G401 (cell line): ENCODE data around the gene ZNF471. TPM values are rescaled to one million over a fixed set of nuclear protein-coding genes. Genes with fewer than 3 reads are reported as not detected.

Experiments used
- DNase-seq: peaks from one replicate; pipeline ENCODE4 v3.0.0-alpha.2; 2015; ENCODE audit warnings: low spot score
- in situ Hi-C: cut with HindIII; loops from 2 replicates; pipeline ENCODE4 v1.10.0; 2016; ENCODE audit warnings: low sequenced_read_pairs, mixed read lengths
- total RNA-seq: library from RNA; depleted of rRNA; stranded (reverse); fragments of >200 nt; shearing (Covaris generic); gene quantifications from 2 replicates; pipeline ENCODE4 v1.2.3, GENCODE V29; 2014; rRNA removed

ZNF471 gene
- 1.2 and 1.5 TPM in 2 replicates for total RNA-seq

DNA sequence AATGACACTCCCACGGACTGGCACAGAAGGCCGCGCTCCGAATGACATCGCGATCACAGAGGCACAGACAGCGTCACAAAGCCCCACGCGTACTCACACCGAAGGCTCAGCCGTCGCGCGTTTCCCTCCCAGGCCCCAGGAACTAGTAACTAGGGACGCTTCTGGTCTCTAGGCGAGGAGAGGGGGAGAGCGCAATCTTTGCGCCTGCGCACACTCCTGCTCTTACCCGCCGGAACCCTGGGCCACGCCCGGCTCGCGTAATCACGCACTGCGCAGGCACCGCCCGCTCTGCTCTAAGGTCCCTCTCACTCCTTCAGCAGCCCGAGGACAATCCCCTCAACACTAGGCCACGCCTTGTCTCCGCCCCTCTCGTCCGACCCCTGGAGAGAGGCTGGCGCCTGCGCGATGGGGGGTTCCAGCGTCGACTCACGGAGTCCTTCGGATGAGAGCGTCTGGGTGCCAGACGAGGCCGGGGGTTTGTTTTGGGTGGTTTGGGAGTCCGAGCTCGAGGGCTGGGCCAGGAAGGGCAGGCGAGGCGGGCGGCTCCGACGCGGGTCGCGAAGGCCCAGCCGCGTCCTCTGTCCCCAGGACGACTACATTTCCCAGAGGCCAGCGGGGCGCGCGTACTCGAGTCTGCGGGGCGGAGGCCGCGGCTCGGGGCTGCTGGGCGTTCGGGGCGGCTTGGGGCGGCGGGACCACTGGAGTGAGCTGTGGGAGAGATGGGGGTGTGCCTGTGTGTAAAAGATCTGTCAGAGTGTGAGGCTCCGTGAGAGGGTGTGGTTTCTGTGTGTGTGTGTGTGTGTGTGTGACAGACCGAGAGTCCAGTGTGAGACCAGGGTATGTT is at the start of gene ZNF471:
Gene ZNF471, plus strand, starts transcription at position 410 of the 844 bp plus-strand sequence. CDS start 3,717 bp downstream, outside the sequence.
- in situ Hi-C loops, result no loop called here
- peak; percentile 99 for DNase-seq

DNA sequence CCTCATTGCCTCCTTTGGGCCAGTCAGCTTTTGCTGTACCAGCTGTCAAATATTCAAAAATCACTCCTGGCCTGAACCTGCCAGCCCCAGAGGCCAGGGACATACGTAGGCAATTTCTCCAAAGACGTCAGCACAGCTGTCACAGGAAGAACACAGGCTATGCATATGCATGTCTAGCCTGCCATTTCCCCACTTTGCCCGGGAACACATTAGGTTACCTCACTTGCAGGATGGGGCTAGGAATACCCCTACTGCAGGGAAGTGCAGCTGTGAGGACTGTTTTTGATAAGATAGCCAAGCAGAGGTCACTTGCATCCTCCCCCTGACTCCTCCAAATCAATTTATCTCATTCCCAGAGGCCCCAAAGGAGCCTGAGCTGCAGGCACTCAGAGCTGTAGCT is 33.3 kb upstream of the ZNF471 start:
- no peak for DNase-seq
- in situ Hi-C loops, result no loop called here

DNA sequence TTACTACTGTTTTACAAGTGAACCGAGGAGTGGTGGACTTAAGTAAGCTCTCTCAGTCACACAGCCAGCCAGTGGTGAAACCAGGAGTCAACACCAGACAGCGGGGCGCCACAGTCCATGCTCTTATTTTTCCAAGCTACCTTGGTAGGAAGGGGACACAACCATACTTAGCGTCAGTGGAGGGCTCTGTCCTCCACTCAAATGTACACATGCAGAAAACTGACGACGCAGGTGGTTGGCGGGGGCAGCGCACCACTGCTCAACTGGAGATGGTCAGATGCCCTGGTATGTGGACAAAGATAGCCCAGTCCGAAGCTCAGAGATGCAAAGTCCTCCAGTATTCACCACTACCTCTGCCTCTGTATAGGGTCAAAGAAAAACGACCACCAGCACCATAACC is 31.6 kb upstream of the ZNF471 start:
- DNase-seq, result no peak
- in situ Hi-C loops, result no loop called here

DNA sequence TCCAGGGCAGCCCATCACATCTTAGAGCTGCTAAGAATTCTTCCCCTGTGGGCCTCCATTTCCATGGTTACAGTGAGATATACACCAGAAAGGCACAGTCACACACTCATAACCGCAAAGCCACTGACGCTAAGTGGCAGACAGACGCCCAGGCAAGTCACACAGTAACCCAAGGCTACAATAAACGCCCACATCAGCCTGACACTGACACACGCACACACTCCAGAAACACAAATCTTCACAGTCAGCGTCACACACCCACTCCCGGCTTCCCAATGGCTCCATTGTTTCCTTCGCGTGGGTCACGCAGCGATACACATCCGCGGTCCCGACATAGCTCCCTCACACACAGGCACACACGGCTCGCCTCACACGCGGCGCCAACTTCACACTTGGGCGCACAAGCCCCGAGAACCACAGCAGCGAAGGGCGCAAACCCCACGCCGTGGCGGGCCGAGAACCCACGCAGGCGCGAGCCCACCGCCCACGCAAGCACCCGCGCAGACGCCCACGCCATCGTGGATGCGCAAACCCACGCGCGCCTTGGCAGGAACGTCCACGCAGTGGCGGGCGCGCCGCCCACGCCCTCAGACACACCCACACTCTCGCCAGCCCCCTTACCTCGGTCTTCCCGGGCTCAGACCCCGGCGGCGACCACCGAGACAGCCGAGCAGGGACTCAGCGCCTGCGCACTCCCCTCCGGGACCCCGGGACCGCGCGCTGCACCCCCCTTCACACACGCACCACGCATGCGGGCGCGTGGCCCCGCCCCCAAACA is 30.8 kb upstream of the ZNF471 start, which contains the start of gene ZNF667:
Gene ZNF667, minus strand, starts transcription at position 695 of the 778 bp plus-strand sequence. CDS start 14,975 bp downstream, outside the sequence.
- peak; percentile 35 for DNase-seq

DNA sequence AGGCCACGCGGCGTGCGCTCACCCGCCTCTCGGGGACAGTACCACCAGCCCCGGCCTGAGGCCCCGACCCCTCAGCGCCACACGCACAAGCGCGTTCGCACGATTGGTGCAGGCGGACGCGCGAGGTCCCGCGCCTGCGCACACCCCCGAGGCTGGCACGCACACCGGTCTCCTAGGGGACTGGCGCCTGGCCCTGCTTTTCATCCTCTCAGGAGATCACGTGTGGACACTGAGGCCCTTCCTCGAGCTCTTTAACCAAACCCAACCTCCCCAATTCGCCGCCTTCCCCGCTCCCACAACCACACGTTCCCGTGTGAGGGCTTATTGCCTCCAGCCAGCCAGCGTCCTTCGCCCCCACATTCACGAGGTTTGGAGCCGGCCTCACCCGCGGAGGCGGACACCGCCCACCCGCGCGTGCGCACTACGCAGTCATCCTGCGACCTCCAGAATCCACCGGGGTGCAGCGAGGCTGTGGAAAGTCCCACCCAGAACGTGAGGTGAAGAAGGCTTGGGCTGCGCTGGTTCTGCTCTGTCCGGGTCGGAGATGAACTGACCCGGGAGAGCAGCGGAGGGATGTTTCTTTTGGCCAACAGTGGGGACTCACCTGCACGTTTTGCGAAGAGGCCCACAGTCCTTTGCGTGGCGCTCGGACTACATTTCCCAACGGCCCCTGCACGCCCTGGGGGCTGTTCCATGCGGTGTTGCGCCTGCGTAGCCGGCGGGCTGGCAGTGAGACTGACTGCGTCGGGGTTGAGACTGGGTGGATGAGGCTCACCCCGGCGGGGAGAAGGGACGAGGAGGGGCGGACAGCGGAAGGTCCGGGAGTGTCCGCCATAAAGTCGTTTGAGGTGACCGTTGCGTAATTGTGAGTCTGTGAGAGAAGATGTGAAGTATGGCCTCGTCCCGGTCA is 30.0 kb upstream of the ZNF471 start:
- in situ Hi-C loops, result no loop called here
- peak; percentile 93 for DNase-seq

More for the DNA sequence above, 30.8 kb upstream of the ZNF471 start, which contains the start of gene ZNF667:
- in situ Hi-C loops, result no loop called here

DNA sequence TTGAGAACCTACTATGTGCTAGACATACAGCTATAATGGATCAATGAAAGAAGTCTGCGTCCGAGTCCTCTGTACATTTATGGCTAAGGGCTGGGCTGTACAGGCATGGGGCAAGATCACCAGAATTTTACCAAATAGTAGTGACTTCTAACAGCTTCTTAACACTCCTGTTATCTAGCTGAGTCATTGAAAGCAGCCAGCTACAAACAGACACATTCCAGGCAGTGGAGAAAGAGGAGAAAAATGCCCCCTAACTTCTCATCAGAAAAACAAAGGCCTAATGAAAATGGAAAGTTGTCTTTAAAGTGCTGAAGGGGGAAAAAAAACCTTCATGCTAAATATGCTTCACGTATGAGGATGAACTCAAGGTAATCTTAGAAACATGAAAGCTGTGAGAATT is 16.3 kb upstream of the ZNF471 start:
- DNase-seq, result no peak
- in situ Hi-C loops, result no loop called here

DNA sequence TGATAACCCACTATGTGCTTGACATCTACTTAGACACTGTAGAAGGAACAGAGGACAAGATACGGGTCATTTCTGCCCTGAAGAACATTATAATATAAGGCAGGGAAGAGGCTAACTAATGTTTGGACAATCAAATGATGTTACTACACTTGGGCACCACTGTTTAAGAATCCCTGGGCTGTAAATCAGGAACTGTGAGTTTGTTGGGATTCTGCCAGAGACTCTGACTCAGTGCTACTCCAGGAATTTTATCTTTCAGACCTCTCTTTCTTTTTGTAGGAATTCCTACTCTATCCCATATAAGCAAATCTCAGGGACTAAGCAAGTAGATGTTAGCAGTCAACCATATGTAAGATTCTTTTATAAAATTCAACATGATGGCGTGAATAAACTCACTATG is 3.1 kb upstream of the ZNF471 start:
- no peak for DNase-seq
- in situ Hi-C loops, result no loop called here

DNA sequence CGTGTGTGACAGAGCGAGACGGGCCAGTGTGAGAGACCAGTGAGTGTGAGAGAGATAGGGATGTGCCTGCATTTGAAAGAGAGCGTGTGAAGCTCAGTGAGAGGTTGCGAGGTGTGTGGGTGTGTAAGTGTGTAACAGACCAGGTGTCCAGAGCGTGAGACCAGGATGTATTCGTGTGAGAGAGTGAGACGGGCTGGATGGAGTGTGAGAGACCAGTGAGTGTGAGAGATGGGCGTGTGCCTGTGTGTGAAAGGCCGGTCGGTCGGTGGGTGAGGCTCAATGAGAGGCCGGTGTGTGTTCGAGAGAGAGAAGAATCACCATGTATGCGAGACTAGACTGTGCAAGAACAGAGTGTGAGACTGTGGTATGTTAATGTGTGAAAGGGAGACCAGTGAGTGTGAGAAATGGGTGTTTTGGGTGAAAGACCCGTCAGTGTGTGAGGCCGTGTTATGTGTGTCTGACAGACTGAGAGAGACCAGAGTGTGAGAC is 679 bp downstream of the ZNF471 start:
- in situ Hi-C loops, result no loop called here
- no peak for DNase-seq

DNA sequence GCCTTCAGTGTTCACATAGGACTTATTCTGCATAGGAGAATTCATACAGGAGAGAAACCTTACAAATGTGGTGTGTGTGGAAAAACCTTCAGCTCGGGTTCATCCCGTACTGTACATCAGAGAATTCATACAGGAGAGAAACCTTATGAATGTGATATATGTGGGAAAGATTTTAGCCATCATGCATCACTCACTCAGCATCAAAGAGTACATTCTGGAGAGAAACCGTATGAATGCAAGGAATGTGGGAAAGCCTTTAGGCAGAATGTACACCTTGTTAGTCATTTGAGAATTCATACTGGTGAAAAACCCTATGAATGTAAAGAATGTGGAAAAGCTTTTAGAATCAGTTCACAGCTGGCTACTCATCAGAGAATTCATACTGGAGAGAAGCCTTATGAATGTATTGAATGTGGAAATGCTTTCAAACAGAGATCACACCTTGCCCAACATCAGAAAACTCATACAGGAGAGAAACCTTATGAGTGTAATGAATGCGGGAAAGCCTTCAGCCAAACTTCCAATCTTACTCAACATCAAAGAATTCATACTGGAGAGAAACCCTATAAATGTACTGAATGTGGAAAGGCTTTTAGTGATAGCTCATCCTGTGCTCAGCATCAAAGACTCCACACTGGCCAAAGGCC is 17.7 kb downstream of the ZNF471 start:
- DNase-seq, result no peak
- in situ Hi-C loops, result no loop called here

DNA sequence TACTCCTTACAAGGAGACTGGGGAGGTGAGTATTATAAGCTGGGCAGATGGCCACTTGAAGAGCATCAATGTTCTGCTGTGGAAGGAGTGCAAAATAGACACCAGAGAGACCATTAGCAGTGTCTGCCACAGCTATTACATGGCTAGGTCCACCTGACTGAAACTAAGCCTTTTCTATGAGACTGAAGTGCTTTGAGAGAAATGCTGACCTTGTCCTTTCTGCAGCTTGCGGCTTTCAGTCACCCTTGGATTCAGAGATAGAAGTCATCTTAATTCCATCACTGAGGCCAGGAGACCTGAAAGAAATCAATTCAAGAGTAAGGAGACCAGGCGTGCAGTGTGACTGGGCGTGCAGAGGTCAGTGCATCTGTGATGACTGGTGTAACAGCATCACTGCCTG is 29.8 kb downstream of the ZNF471 start:
- in situ Hi-C loops, result no loop called here
- no peak for DNase-seq

DNA sequence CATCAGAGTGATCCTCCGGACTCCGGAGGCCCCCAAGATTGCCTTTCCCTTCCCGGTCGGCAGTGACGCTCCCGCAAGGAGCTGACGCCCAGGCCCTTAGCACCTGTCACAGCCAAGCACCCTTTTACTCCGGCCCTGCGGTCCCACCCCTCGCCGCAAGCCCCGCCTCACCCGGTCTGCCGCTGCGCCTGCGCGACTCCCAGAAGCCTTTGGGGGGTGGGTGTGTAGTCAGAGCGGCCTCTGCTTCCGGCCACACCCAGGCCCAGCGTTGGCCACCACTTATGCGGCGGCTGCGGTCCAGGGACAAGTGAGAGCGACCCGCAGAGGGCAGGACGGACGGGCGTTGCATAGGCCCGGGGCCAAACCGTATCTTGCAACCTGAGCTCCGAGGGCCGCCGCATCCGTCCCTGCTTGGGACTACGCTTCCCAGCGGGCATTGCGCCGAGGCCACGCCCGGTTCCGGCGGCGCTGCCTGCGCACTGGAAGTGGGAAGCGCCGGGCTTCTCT is 30.7 kb downstream of the ZNF471 start:
- in situ Hi-C loops, result no loop called here
- peak; percentile 96 for DNase-seq

DNA sequence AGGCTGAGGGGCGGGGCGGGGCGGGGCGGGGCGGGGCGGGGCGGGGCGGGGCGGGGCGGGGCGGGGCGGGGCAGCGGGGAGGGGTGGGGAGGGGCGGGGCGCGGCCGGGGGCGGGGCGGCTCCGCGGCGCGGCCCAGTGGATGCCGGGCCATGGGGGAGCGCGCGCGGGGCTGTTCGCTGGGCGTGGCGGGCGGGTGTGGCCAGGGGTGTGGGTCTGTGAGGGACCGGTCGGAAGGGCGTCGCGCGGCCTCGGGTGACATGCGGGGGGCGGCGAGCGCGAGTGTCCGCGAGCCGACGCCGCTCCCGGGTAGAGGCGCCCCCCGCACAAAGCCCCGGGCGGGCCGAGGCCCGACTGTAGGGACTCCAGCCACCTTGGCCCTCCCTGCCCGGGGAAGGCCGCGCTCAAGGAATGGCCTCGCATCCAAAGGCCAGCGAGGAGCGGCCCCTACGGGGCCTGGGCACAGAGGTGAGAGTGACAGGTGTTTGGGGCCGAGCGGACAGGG is 31.2 kb downstream of the ZNF471 start, which contains the start of gene ZFP28:
Gene ZFP28, plus strand, starts transcription at position 188 of the 503 bp plus-strand sequence. Its CDS starts 71 bp downstream, at position 259.
- DNase-seq, result no peak
- in situ Hi-C loops, result no loop called here

DNA sequence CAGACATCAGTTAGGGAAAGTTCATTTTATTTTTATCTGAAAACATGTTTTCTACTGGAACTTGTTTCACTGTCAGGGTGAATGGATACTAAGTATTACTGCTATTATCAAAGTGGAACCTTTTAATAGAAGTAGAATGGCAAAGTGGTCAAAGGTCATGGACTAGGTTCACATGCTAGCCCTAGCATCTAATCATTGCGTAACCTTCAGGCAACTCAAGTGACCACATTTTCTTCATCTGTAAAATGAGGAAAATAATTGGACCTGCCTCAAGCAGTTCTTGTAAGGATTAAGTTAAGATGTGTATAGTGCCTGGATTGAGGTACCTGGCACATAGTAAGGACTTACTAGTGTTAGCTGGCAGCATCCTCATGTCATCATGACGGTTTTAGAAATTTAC is 36.1 kb downstream of the ZNF471 start:
- in situ Hi-C loops, result no loop called here
- DNase-seq, result no peak

DNA sequence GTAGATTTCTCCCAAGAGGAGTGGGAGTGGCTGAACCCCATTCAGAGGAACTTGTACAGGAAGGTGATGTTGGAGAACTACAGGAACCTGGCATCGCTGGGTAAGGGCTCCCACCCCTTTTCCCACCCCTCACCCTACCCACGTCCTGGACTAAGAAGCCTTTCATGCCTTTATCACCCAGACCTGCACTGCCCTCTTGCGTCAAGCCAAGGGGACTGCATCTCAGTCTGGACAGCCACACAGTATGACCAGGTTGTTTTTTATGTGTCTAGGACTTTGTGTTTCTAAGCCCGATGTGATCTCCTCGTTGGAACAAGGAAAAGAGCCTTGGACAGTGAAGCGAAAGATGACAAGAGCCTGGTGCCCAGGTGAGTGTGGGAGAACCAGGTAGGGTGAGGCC is 39.9 kb downstream of the ZNF471 start:
- no peak for DNase-seq
- in situ Hi-C loops, result no loop called here

DNA sequence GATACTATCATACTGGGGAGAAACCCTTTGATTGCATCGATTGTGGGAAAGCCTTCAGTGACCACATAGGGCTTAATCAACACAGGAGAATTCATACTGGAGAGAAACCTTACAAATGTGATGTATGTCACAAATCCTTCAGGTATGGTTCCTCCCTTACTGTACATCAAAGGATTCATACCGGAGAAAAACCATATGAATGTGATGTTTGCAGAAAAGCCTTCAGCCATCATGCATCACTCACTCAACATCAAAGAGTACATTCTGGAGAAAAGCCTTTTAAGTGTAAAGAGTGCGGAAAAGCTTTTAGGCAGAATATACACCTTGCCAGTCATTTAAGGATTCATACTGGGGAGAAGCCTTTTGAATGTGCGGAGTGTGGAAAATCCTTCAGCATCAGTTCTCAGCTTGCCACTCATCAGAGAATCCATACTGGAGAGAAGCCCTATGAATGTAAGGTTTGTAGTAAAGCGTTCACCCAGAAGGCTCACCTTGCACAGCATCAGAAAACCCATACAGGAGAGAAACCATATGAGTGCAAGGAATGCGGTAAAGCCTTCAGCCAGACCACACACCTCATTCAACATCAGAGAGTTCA is 46.7 kb downstream of the ZNF471 start:
- in situ Hi-C loops, result no loop called here
- DNase-seq, result no peak

DNA sequence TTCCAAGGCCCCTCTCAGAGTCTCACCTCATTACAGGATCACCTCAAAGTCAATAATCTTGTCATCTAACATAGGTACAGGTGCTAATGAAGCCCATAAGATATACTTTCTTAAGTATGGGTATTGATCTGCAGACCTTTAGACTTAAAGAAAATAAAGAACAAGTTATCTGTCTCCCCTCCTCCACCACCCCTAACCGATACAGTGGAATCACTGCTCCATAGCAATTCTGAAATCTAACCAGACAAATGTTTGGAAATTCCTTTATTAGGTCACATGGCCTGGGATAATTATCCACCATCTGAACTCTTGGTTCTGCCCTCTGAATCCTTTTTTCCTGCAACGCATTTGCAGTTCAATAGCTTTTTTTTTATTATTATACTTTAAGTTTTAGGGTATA is 55.1 kb downstream of the ZNF471 start:
- DNase-seq, result no peak
- in situ Hi-C loops, result no loop called here

DNA sequence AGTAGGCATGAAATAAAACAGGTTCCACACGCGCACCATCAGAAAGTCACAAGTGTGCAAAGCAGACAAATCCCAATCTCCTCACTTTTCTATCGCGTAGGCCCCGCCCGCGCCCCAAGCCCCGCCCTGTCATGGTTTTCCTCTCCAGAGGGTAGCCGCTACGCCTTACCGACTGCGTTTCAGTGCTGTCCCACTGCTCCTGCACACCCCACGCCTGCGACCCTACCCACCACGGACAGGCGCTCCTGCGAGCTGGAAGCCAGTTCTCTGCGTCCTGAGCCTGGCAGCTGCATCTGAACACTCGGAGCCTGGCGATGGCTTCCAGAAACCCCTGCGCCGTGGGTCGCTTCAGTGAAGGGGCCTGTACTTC is 59.2 kb downstream of the ZNF471 start:
- in situ Hi-C loops, result no loop called here

More for the DNA sequence above, 59.2 kb downstream of the ZNF471 start:
- peak; percentile 64 for DNase-seq
